GM19043 (cell line): ENCODE results near the gene UBE4B.

Experiments
- ATAC-seq: cut with Tn5 transposase; IDR thresholded peaks from one replicate; pipeline ENCODE4 v1.9.1; 2021; ENCODE audit warnings: low read depth; ENCODE audit not compliant: unreplicated experiment

The UBE4B gene

GRCh38 chr1:10168912-10169514 lies 136.3 kb downstream of the UBE4B start:
- ATAC-seq = no peak

- ATAC-seq = peak; percentile 67
Measured at GRCh38 chr1:10170239-10170574, 137.4 kb downstream of the UBE4B start.

GRCh38 chr1:10171105-10171767 lies 138.5 kb downstream of the UBE4B start:
- ATAC-seq = no peak

DNA sequence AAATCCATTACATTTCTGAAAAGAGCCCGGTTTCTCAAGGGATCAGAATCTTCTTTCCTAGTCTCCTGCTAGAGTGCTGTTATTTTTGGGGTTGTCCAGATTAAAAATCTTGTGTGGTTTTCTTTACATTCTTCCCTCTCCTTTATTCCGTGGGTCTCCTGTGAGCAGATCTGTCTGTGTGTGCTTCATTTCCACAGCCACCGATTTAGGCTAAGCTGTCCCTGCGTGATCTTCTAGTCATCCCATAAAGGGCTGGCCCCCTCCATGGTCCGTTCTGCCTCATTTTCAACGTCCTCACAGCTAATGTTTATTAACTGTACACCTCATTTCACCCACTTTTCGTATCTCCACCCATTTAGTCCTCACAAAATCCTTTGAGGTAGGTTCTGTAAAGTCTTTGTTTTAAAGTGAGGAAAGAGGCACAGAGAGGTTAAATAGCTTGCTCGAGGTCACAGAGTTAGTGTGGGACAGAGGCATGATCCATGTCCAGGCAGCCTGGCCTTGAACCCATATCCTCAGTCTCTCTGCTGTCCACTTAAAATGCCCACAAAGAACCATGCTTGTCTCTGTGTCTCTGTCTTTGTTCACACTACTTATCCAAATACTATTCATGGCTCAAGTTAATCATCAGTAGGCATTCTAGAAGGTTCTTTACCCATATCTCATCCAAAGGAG lies 139.4 kb downstream of the UBE4B start:
- no peak for ATAC-seq

DNA sequence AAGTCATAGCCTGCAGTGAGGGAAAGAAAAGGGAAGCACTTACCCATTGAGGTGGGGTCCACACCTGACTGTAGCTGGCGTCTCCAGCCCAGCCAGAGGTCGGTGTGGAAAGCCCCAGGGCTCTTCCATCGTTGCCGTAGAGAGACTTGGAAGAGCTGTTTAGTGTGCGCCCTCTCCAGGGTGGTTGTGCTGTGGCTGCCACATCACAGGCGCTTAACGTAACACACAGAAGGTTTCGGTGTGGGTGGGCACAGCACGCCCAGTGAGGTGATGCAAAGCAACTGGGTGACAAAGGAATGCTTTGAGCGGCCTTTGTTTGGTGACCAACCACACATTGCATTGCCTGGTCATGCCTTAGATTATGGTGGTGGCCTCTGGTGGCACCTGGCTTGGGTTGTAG lies 140.8 kb downstream of the UBE4B start:
- no peak for ATAC-seq

GRCh38 chr1:10177876-10178275 lies 145.1 kb downstream of the UBE4B start:
- no peak for ATAC-seq

DNA sequence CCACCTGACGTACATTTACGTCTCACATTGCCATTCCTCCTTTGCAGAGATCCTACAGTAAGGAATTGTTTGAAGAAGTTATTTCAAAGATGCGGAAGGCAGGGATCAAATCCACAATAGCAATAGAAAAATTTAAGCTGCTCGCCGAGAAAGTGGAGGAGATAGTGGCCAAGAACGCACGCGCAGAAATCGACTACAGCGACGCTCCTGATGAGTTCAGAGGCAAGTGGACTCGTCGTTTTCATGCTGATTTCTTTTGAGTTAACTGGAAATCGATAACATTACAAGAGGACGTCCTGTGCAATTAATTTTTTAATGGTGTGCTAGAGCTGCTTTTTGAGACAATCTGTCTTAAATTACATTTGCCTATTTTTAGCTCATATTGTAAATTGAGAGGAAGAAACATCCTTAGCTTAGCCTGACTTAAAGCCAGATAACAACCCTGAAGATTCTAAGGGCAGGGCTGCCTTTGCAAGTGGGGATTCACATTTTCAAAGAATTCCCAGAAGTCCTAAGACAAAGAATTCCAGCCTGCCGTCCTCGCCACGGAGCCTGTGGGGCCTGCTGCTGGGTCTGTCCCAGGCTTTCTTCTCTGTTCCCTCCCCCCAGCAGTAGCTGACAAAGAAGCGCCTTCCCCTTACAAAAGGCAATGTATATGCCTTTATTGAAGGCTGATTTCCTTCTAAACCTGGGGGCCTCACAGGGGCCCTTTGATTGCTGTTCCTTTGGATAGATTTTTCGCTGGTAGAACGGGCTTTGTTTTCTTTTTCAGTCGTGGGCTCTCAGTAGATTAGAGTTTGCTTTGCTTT lies 146.0 kb downstream of the UBE4B start:
- ATAC-seq = no peak

DNA sequence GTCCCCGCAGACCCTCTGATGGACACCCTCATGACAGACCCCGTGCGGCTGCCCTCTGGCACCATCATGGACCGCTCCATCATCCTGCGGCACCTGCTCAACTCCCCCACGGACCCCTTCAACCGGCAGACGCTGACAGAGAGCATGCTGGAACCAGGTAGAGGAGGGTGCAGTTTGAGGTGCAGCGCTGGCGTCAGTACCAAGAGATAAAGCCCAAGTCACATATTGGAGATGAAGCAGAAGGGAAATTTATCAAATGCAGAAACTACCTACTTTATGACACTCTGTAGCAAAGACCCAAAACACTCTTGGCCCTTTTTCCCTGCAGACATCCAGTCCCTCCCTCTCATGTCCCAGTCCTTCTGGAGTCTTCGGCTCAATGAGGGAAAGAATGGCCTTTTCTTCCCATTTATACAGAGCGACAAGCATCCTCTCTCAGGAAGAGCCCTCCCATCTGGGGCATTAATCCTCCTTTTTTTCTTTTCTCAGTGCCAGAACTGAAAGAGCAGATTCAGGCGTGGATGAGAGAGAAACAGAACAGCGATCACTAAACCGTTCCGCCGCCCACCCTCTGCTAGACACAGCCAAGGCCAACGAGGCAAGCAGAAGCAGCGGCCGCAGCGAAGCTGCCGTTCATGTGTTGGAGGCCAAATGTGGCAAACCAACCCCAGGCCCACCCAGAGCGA lies 146.8 kb downstream of the UBE4B start:
- ATAC-seq = no peak

DNA sequence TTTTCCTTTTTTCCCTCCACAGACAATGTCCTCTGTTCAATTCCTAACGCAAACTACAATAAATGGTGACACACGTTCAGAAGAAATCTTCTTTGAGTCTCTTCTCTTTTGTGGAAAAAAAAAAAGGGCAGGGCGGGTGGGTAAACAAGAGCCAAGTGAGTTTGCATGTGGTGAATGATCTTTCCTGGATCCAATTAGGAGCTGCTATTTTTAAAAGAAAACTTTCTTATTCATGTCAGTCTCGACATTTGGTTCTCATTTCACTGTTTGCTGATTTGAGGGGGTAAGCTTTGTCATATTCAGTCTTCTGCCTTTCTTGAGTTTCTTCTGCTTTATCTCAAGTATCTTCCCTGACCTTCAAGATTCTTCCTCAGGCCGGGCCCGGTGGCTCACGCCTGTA lies 148.4 kb downstream of the UBE4B start:
- no peak for ATAC-seq

DNA sequence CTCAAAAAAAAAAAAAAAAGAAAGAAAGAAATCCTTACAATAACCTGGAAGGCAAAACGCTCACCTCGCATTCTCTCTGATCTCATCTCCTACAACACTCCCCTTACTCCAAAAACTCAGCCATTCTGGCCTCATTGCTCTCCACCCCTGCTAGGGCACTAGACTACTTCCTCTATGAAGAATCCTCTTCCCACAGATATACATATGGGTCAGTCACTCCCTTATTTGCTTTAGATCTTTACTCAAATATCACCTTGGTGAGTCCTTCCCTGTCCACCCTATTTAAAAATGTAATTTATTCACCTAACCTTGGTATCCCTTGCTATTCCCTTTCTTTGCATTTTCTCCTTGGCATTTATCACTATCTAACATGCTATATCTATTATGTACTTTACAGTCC lies 153.0 kb downstream of the UBE4B start:
- ATAC-seq = no peak

DNA sequence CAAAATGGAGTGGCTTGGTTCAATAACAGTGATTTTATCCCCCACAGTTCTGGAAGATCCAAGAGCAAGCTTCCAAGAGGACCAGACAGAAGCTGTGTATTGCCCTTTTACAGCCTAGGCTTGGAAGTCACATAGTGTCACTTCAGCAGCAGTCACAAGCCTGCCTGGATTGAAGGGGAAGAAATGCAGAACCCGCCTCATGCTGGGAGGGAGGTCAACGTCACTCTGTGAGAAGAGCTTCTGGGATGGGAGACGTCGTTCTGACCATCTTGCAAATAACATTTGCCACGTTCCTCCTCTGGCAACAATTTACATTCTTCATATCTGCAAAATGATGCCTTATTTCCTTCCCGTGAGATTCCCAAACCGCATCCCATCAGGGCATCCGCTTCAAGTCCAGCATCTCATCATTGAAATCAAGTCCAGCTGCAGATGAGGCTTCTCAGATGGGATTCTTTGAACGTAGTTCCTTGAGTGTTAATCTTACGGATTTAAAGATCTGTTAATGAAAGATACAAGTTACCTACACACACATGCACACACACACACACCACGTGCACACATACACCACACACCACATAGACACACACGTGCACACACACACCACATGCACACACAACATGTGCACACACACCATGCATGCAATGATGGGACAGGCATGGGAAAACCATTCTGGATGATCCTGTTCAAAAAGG lies 153.7 kb downstream of the UBE4B start:
- no peak for ATAC-seq

DNA sequence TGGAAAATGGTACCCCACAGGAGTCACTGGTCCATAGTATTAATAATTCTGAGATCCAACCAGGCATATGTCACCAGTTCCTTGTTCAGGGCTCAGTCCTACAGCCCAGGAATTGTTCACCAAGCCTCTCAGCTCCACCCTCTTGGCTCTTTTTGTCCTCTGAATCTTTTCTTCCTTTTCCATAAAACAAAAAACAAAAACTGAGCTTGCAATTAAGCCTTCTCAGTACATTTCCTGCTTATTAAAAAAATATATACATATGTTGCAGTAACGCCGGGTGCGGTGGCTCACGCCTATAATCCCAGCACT lies 154.2 kb downstream of the UBE4B start:
- no peak for ATAC-seq

GRCh38 chr1:10188133-10188650 lies 155.4 kb downstream of the UBE4B start:
- ATAC-seq = no peak

- ATAC-seq = no peak
Measured at GRCh38 chr1:10189659-10190058, 156.9 kb downstream of the UBE4B start.

DNA sequence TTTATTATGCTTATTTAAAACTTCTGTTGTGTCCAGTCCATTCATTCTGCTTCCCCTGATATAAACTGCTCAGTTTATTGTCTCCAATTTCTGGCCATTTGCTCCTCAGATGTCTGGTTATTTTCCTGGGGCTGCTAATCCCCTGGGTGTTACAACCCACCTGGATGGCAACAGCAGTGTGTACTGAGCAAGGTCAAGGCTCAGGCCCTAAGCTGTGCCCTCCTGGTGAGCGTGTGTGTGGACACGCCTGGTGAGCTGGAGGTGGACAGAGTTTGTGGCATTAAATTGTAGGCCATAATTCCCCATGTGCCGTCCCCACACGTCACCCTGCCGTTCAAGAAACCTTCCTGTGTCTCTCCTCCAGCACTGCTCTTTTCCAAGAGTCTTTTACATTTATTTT lies 159.5 kb downstream of the UBE4B start:
- no peak for ATAC-seq

- no peak for ATAC-seq
Measured at GRCh38 chr1:10193288-10193687, 160.5 kb downstream of the UBE4B start.

- no peak for ATAC-seq
Measured at GRCh38 chr1:10195570-10195969, 162.8 kb downstream of the UBE4B start.

DNA sequence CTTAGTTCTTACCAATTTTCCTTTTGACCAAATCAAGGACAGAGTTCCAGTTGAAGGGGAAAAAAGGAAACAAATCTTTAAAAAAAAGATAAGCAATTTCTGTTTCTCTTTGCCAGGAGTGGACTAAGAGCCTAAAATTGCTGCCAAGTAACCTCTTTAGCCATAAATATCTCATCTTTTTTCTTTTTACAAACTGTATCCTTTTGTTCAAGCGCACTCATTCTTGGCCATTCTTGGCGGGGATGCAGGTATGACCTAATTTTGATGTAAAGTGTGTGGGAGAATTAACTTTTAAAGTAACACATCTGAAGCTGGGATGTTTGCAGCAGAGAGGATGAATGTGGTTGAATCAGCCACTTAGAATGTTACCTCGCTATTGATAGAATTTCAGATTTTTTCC lies 164.2 kb downstream of the UBE4B start:
- ATAC-seq = no peak

- no peak for ATAC-seq
Measured at GRCh38 chr1:10200620-10201019, 167.9 kb downstream of the UBE4B start.

- ATAC-seq = no peak
Measured at GRCh38 chr1:10204003-10204642, 171.4 kb downstream of the UBE4B start.
